ENCODE measurements around the gene RGS8.
"Not testable (repeated sequence)": the region's sequence is repeated elsewhere in the genome, so short reads cannot be mapped to it uniquely, and the experiment has no call there.

RGS8 gene

DNA sequence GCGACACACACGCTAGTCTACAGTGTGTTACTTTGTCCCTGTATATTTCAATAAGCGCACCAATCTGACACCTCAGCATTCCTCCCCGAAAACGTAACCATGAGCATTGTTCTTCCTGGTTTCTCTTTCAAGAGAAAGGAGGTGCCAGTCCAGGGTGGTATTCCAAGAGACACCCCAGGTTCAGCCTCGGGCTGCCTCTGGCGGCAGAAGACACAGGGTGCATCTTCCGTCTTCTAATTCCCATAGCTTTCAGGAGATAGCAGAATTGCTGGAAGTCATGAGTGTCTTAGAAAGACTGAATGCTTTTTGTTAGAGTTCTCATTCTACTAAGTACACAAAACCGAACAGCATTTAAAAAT, 15.9 kb upstream of the RGS8 start:
- no peak for DNase-seq

DNA sequence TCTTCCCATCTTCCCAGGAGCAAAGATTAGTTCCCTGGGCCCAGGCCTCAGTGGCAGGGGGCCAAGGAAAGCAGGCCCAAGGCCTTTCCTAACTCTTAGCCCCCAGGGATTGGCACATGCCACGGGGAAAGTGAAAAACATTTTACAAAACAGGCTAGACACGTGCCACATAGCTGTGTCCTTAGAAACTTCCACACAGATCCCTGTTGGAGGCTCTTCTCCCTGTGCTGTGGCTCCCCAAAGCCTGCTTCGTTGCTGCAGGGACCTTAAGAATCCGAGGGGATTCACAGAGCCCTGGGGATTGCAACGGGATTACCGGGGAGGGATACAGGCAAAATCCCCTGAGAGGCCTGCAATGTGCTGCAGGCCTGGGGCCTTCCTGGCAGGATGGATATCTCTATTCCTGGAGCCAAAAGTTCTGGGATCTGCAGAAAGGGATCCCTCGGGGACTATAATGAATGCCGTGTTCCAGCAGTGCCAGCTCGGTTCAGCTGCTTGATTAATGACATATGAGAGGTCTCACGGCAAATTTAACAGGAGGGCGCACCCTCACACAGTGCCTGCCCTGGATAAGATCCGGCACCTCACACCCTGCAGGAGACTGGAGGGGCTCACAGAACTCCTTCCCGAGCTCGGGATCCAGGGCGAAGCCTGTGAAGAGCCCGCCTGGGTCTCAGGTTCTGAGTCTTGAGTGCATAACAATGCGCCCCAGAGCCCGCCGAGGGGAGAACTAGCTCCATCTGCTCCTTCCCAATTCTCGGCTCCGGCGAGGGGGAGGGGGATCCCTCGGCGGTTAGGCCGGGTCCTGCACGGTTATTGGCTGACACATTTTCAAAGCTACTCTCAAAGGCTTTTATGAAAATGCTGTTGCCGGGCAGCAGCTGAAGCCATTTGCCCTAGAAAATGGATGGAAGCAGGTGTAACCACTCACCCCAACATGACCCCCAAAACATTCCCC, 15.3 kb upstream of the RGS8 start:
- no peak for DNase-seq

DNA sequence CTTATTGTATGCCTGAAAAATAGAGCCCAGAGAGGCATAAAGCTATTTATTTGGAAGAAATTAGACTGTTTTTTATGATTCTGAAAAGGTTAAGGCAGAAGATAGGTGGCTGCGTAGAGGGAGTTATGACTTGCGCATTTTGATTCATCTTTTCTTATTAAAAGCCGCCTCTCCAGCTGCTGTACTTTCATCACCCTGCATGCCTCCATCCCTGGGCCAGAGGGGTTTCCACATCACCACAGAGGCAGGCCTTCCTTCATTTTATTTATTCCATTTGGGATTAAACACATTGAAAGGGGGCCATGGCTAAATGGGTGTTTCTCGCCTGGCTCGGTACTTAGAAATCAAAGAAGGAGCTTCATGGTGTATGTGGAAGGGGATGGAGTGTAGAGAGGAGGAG, 14.6 kb upstream of the RGS8 start:
- no peak for DNase-seq

DNA sequence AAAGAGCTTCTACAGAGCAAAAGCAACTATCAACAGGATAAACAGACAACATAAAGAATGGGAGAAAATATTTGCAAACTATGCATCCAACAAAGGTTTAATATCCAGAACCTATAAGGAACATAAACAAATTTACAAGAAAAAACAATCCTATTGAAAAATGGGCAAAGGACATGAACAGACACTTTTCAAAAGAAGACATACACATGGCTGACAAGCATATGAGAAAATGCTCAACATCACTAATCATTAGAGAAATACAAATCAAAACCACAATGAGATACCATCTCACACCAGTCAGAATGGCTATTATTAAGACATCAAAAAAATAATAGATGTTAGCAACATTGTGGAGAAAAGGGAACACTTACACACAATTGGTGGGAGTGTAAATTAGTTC, 8.8 kb upstream of the RGS8 start:
- DNase-seq: not testable (repeated sequence)

DNA sequence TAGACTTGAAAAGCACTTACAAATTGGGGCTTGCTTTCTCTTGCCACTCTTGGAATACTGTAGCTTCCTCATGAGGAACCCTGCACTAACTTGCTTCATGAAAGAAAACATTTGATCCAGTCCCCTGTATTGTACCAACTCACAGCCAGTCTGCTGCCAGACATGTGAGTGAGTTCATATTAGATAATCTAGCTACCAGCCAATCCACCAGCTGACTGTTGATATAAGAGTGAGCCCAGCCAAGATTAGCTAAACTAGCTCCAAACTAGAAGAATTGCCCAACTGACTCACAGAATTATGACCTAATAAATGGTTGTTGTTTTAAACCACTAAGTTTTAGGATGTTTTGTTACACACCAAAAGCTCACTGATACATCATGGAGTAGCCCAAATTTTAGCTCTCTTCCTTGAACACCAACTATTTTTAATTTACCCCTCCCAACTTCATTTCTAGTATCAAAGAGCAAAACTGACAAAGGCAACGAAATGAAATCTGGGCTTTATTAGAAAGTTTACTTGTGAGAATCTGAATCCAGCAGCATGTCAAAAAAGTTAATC, 6.6 kb upstream of the RGS8 start:
- DNase-seq: no peak

DNA sequence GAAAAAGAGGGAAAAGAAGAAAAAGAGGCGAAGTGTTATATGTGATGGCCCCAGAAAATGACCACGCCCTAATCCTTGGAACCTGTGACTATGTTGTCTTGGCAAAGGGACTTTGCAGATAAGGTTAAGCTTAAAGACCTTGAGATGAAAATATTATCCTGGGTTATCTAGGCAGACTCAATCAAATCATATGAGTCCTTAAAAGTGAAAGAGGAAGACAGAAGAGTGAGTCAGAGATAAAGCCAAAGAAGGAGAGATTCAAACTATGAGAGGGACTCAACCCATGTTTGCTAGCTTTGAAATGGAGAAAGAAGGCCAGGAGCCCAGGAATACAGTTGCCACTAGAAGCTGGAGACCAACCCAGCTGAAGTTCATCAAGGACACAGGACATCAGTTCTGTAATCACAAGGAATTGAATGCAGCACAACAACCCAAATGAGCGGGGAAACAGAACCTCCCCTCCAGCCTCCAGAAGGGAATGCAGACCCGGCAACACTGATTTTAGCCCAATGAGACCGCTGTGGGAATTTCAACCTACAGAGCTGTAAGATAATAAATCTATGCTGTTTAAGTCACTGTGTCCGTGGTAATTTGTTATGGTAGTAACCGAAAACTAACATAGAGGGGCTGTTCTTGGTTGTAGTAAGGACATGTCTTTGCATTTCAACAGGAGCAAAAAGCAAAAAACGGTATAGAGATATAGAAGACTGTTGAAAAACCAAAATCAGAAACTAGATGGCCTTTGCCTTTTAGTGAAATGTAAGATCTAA, 4.2 kb upstream of the RGS8 start:
- DNase-seq: no peak

DNA sequence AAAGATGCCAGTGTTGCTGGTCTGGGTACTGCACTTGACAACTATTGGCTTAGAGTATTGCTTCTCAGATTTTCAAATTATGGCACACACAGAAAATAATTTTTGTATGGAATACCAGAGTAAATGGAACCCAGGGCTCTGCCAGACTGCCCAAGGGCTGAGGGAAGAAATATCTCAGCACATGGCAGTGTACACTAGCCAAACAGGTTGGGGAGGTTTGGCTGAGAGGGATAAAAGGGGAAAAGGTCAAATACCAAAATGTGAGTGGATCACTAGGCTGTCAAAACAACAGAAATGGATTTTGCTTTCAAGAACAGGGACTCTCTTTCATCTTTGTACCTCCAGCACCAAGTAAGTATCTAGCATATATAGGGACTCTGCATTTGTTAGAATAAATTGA, 3.0 kb upstream of the RGS8 start:
- DNase-seq: no peak

DNA sequence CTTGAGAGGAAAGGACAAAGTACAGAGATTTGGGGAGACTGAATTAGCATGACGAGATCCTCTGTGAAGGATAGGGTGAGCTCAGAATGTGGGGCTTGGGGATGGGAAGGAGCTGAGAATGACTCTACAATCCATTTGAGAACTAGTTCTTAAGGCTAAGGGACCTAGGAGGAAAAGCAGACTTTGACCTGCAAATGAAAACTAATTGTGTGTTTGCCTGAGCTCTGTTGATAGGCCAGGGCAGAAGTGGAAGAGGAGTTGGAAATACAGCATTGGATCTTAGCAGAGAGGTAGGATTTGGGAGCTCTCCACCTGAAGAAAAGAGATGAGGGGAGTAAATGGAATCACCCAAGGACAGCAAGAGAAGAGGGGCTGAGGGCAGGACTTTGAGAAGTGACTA, 2.1 kb upstream of the RGS8 start:
- DNase-seq: no peak

DNA sequence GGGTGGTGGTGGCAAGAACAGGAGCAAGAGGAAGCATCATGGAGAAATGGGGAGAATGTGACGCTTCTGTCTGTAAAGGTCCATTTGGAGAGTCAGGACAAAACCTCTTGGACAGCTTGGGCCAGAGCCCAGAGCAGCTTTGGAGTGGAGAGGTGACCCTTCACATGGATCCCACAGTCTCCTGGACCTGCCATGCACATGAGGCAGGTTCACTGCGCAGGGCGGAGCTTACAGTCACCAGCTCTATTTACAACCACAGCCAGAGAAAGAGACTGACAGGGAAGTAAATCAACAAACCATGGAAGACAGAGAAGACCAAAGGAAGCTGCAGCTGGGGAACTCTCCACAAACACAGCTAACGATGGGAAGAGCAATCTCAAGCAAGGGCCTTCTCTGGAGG, 828 bp upstream of the RGS8 start:
- no peak for DNase-seq

DNA sequence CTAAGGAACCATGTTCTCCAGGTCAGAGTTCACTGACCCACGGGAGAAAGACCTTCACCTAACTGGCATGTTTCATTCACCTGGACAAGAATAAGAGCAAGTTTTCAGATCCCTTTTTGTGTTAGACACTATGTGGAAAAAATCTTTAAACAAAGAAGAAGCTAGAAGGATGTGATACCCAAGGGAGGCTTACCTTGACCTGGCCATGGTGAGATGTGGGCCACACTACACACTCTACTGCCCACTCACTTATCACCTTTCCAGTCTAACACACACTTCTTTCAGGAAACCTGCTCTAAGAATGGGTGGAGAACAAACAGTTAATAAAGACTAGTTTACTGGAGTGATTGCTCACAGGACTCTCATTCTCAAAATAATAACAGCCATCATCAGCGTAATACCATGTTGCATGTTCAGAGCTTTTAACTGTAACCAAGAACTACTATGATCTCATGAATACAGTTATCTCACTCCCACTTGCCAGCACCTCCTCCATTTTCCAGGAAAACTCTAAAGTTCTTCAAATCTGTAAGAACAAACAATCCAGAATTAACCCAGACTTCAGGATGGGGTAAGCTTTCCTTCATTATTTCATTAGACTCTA, 1.4 kb downstream of the RGS8 start:
- no peak for DNase-seq

DNA sequence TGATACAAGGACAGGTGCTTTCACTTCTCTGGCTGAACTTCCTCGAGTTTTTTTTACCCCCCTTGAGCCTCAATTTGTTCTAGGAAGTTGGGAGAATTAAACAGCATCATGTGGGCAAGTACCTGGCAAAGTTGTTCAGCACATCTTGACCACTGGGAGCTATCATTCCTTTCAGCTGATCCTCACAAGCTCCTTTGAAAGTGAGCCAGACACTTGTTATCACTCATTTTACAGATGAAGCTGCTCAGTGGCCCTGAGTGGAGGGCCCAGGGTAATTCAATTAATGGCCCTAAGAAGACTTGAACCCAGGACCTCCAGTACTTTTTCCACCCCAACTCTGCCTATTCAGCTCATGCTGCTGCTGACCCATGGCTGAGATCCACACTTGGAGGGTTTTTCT, 2.0 kb downstream of the RGS8 start:
- DNase-seq: no peak

DNA sequence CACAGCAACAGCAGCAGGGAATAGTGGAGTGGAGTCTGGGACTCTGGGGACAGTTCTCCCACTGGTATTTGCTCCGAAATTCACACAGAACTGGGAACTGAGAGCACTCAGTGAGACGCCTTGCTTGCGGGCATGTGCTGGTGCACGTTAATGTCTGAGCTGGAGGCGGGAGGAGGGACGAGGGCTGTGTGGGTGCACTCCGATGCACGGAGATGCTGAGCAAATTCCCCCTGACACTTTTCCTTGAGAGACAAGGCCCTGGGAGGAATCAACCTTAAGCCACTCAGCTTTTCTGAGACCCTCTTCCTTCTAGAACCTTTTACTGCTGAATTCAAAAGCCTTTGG, 2.8 kb downstream of the RGS8 start:
- DNase-seq: no peak

DNA sequence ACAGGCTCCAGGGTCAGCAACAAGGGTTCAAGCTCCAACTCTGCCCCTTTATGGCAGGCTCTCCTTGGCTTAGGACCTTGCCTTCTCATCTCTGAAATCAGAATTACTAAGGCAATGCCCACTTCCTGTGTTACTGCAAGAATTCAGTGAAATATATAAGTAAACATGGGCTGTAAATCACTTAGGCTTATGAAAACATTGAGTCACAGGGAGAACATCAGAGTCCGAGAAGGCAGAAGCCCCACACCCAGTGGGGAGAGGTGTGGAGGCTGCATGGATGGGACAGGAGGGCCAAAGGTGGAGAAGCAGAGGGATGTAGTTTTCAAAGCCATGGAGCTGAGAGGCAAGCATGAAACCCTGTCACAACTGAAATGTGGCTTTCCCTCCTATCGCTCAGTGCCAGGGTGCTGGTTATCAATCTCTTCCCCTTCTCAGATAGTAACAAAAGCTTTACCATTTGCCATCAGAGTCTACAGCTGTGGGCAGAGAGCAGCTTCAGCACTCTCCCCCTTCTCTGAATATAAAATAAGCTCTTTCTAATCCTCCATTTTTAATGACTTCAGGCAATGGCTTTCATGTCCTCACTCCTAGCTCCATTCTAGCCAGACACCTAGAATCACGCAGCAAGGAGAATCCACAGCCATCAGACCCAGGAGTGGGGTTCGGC, 3.4 kb downstream of the RGS8 start:
- DNase-seq: no peak

DNA sequence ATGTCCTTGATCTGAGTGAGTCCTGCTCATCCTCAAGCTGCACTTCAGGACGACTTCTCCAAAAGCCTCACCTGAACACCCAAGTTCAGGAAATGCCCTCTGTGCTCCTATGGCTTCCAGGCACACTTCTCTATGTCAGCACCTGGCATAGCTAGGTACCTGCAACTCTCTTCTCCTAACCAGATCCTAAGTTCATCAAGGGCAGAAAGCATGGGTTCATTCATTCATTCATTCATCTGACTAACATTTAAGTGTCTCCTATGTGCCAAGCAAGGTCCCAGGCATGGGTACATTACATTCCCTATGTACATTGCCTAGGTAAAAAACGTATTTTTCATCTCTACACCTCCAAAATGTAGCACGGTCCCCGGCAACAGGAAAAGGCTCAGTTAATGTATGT, 4.0 kb downstream of the RGS8 start:
- DNase-seq: no peak

DNA sequence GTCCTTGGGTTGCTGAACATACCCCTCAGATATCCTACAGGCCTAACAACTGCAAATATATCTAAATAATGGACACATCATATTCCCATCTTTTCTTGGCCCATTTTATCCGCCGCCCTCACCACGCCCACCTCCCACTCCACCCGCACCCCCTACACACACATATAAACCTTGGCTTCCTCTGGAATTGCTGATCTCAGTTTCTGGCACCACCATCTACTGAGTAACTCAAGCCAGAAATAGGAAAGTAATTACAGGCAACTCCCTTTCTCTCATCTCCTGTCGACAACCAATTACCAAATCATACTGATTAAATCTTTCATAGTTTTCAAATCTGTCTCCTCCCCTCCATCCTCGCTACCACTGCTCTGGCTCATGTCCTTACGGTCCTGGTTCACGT, 4.7 kb downstream of the RGS8 start:
- DNase-seq: no peak

DNA sequence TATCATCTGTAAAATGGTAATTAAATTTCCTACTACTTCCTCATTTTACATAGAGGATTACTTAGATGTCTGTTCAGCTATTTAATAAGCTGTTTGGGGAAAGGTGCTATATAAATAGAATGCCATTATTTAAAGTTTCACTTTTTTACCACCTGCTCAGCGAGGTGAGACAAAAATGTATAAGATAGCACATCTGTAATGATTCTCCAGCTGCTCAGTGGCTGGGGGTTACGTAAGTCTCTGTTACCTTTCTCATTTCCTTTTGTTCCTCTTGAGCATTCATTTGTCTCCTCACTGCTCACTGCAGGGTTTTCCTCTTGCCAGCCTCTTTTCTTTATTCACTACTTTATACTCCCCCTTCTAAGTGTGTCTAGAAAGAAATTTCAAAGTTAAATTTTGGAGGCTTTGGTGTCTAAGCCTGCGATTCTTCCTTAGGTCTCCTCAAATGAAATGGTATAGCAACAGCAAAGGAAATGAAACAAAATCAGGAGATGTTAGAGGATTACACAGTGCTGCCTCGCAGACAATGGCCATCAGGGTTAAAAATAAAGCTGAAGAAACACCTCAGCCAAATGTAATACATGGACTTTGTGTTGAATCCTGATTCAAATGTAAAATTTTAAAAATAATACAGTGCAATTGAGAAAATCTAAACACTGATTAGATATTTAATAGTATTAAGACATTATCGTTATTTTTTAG, 6.8 kb downstream of the RGS8 start:
- no peak for DNase-seq

DNA sequence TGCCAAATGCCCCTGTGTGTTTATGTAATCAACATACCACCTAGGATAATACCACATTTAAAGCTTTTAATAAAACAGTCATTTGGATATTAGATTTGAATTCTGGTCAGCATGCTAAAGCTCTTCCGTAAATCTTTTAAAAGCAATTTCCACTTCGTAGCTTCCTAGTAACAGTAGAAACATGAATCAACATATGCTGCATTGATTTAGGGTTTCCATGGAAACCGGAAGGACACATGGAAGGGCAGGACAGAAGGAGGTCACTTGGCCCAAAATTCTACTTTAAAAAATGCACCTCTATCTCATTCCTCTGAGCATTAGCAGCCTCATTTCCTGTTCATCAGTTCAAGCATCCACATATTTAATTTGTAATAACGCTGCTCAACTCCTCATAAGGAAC, 8.1 kb downstream of the RGS8 start:
- no peak for DNase-seq

DNA sequence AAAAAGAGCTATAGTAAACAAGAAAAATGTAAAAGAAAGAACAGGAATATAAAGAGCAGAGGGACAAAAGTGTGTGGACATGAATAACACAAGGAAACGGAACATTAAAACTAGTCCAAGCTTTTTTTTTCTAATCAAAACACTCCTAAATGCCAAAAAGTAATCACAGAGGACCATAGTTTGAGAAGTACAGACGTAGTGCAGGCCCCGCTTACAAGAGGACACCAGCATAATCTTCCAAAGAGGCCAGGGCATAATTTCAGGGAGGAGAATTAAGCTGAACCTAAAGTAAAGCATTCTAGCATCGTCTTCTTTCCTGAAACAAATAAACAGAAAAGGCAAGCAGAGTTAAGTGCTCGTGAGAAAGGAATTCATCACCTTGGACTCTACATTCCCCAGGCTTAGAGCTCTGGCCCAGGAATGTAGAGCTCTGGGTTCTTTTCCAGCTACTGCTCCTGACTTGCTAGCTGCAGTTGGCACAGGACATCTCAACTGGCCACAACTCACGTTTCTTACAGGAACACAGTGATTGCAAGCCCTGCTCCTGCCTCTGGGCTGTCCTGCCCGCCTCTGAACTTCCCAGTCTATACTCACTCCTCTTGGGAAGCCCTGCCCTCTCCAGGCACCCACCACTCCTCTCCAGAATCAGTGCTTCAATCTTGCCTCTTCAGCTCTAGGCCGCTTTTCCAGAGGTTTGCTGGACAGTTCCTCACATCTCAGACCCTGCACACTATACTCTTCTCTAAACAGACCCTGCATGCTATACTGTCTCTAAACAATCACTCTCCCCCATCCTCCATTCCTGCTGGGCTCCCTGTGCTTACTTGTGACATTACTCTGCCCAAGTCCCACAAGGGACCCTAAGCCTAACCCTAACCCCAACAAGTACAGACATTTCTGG, 9.8 kb downstream of the RGS8 start:
- DNase-seq: no peak

DNA sequence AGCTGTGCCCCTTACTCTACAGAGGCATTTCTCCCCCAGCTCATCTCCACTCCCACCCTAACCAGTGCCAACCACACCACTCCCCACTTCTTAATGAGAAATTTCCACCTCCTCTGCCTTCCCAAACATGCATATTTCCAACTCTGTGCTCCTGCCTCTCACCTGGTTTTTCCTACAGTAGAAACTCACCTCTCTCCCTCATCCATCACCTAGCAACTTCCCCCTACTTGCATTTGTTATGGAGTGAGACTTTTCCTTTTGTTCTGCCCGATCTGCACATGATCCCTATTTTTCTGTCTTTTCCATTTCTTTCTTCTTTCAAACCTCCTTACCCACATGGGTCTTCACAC, 11.9 kb downstream of the RGS8 start:
- DNase-seq: no peak

DNA sequence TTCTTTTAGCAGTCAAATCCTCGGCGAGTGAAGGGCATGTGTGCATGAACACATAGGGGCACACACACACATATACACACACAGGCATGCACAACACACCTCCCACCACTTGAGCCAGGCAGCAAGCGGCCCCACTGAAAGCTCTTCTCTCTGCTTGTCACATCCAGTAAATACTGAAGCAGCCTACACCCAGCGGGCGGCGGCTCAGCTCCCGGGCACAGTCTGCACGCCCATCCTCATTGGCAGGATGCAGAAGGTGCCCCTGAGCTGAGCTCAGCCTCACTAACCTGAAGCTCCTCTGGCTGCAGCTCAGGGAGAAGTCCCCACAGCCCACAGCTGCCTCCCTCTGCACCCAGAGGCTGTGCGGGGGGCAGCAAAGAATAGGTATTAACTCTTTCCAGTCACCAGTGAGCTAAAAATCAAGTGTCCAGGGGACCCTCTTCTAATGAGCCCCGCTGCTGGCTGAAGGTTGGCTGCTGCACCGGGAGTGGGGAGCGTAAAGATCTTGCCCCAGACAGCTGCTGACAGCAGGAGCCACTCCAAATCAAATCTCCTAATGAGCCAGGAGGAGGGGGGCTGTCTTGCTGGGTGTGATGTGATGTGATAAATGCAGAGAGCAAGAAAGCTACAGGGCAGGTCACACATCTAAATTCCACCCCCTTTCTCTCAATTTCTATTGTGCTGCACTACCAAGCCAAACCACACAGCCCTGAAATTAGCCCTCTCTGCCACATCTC, 12.5 kb downstream of the RGS8 start:
- no peak for DNase-seq

All from CD4-positive, alpha-beta T cell treated with Interleukin-15 for 1 hour (primary cell).